Stimulated activated CD8-positive, alpha-beta memory T cell treated with anti-CD3 and anti-CD28 coated beads, Interleukin-15, amount 100 ng/mL, for 24 hours (primary cell): Measurements from ENCODE around the gene MAD1L1.

Experiments used
- DNase-seq: peaks from one replicate; pipeline ENCODE4 v3.0.0-alpha.2; 2020; ENCODE audit warnings: low read depth

The MAD1L1 gene

GRCh38 chr7:2156756-2157472 lies 75.8 kb downstream of the MAD1L1 start:
- DNase-seq: no peak

- no peak for DNase-seq
These were observed 77.9 kb downstream of the MAD1L1 start for GRCh38 chr7:2154831-2155230.

DNA sequence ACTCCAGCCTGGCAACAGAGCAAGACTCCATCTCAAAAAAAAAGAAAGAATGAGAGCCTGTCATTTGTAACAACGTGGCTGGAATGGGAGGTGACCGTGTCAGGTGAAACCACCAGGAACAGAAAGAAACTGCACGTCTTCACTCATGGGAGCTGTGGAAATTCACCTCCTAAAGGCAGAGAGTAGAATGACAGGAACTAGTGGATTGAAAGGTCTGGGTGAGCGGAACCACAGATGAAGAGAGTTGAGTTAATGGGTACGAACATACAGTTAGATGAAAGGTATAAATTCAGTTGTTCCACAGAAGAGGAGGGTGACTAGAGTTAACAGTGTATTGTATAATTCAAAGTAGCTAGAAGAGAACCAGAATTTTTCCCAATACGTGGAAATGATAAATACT lies 78.6 kb downstream of the MAD1L1 start:
- no peak for DNase-seq

DNA sequence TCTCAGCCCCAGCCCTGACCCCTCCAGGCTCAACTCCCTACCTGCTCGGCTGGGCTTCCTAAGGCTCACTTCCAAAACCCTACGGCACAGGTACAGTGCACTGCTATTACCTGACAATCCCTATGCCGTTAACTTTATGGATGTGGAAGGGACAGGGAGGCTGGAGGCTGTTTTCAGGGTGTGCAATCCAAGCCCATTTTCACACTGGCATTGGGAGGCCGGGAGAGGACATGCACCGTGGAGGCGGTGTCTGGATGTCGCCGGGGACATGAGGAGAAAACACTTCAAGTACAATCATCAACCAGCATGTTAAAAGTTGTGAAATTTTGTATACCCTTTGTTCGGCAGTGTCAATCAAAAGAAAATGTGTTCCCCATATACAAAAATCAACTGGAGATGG lies 80.1 kb downstream of the MAD1L1 start:
- no peak for DNase-seq

- no peak for DNase-seq
These were observed 80.7 kb downstream of the MAD1L1 start for GRCh38 chr7:2151801-2152612.

GRCh38 chr7:2151237-2151636 lies 81.5 kb downstream of the MAD1L1 start:
- DNase-seq: no peak

DNA sequence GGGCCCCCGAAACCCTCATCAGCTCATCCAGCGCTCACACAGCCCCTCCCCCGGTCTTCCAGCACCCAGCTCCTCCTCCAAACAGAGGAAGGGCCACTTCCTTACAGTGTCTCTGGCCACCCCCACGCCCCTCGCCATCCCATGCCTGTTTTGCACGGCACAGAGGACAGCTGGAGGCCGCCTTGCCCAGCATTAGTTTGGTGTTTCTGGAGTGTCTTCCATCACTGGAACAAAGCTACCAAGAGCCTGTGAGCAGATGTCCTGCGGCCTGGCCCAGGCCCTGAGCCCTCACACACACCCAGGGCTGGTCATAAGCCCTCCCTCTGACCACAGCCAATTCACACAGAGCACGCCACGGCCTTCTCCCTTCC lies 82.3 kb downstream of the MAD1L1 start:
- DNase-seq: no peak

DNA sequence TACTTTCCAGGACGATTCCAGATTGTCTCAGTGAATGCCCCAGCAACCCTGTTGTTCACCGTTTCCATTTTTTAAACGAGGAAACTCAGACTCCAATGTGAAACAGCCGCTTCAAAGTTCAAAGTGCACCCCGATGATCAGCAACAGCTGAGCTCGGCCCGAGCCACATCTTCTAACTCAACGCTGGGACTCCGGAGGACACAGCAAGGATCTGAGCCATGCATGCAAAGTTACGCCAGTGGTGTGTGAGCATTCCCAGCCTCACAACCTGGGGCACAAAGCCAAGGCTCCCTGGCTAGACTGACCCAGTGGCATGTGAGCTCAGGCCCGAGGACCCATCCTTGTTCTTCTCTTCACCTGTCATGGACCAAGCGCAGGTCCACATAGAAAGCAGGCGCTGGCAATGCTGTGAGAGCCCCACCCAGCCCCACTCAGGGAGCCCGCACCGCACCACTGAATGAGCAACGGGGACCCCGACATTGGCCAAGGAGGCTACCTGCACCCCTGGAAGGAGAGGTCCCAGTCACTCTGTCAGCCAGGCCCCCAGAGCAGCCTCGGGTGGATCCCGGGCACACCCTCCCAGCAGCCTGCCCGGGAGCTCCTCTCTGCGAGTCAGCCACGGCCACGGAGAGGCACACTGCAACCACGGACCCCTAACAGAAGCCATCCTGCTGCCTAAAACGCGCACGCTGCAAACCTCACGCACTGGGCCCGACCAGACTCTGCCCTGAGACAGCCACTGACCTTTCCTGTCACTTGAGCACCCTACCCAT lies 82.9 kb downstream of the MAD1L1 start:
- DNase-seq: no peak

- no peak for DNase-seq
These were observed 83.9 kb downstream of the MAD1L1 start for GRCh38 chr7:2148814-2149213.

DNA sequence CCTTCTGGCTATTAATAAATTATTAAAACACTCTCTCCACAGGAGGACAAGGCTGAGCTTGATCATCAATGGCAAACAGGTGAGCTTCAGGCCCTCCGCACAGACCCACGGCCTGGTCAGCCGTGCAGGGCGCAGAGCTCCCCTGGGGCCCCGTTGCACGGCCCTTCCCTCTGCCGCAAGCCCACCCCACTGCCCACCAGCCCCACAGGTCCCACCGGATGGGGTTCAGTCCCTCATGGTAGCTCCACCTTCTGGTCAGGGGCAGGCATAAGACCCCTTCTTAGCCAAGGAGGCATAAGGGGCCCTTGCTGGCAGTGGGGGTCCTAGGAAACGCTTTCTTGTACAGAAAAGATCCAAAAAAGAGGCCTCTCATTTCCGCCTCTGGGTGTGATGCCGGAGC lies 84.6 kb downstream of the MAD1L1 start:
- no peak for DNase-seq

- no peak for DNase-seq
These were observed 85.9 kb downstream of the MAD1L1 start for GRCh38 chr7:2146676-2147472.

DNA sequence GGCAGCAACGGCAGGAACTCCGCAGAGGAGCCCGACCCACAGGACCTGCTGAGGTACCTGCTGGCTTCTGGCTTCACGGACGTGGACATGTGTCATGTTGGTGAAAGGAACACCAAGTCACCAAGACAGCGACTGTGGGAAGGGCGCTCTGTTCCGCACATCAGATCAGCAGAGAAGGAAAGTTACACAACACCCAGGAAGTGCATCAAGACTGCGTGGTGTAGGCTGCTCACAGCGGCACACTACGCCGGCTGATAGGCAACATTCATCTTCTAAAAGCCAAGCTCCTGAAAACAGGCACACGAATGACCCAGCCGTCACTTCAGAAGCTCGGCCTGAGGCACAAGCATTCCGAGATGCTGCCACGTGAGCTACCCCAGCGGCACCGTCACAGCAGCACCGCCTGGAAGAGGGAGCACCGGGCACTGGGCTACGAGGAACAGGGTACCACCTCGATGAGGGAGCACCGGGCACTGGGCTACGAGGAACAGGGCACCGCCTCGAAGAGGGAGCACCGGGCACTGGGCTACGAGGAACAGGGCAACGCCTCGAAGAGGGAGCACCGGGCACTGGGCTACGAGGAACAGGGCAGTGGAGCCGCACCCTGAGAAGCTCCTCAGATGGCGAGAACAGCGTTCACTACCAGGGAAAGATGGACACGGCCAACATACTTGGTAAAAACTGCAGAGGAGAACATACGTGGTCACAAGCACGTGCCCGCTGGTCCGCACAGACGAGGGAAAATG lies 86.7 kb downstream of the MAD1L1 start:
- DNase-seq: no peak

DNA sequence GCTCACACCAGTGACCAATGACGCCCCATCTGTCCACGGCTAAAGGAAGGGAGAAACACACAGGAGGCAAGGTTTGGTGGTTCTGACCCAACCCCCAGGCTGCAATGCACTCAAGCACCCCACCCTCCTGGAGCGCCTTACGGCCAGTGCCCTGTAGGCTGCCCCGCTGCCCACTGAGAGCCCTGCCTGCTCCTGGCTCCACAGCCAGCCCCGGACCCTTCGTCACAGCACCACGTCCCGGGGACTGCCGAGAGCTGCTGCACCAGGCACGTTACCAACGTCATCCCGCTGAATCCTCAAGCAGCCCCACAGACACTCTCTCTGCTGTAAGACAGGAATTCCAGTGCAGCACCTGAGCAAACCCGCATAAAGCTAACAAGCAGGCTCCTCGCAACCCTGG lies 87.8 kb downstream of the MAD1L1 start:
- DNase-seq: no peak

GRCh38 chr7:2143981-2144595 lies 88.7 kb downstream of the MAD1L1 start:
- no peak for DNase-seq

DNA sequence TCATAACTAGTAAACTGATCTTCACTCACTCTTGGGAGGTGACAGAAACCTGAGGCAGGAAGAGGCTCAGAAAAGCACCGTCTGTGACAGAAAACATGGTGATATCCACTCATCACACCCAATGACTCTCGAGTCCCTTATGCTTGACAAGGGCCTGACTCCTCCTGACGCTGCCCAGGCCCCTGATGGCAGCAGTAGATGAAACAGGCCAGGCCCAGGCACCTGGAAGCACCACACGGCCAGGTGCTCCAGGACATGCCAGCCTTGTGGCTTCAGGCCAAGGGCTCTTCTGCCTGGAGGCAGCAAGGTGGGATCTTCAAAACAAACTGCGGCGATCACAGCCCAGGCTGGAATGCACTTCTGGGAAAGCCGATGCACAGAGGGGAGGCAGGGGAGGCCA lies 89.3 kb downstream of the MAD1L1 start:
- no peak for DNase-seq

GRCh38 chr7:2142386-2142785 lies 90.4 kb downstream of the MAD1L1 start:
- no peak for DNase-seq

DNA sequence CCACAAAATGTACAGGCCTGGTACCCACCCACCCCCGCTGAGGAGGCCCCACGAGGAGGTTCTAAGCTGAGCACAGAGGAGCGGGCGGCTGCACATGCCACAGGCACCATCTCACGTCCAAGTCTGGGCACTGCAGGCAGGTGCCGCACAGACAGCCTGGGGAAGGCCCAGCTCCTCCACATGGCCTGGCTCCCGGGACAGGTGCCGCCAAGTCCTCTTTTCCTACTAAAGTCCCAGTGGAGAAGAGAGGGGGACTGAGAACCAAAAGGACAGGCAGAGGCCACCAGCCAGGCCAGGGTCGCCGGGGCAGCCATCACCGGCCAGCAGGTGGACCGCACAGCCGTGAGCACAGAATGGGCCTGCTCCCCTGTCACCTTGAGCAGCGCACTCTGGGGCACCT lies 91.1 kb downstream of the MAD1L1 start:
- DNase-seq: no peak

DNA sequence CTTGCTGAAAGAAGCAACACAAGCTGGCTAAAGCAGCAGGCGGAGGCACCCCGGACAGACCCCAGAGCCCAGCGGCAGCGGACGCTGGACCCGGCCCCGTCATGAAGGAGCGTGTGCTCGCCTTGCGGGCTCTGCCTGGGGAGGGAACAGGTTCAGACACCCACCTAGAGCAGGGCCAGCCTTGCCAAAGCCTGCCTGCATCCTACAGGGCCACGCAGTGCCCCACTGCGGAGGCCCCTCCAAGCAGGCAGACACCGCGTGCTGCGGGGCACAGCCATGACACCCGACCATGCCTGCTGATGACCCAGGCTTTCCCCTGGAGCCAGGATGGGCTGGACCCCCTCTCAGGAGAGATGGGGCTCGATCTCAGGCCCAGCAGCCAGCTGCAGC lies 91.7 kb downstream of the MAD1L1 start:
- no peak for DNase-seq

- no peak for DNase-seq
These were observed 92.3 kb downstream of the MAD1L1 start for GRCh38 chr7:2140216-2141020.
